Thyroid gland (tissue), 4 donors: ENCODE measurements around the gene AHRR.

ENCODE experiments used
- CTCF ChIP-seq, 6 experiments: fragments of 200-600 bp in 3 of 6; fragments of 450-650 bp in 3 of 6; sonication (generic) in 3 of 6; IDR thresholded peaks; one replicate each; pipeline ENCODE4 v1.5.1; 2016 to 2019; ENCODE audit warnings: antibody characterized with exemption in 6 of 6, mild to moderate bottlenecking in 2 of 6, inconsistent platforms in 1 of 6, moderate library complexity in 1 of 6
- POLR2A ChIP-seq, 2 donors: fragments of 450-650 bp; IDR thresholded peaks; one replicate each; pipeline ENCODE4 v1.6.1; 2017; ENCODE audit warnings: antibody characterized with exemption in 2 of 2, mild to moderate bottlenecking in 2 of 2, moderate library complexity in 1 of 2

GRCh38 chr5:394671-395155, 73.2 kb downstream of the AHRR start:
- TF ChIP-seq CTCF (IDR thresholded peaks at IDR 0.05) (no peak), POLR2A (IDR thresholded peaks at IDR 0.05) (no peak)
